Erythroblast (primary cell): ENCODE measurements around the gene KIF5C.
A peak's percentile ranks its signal among the peaks of the same experiment; 100 is the strongest.

Experiments used
- DNase-seq, 2 experiments: peaks; one replicate each; lab custom pipeline; 2025; lab: John Stamatoyannopoulos, UW
- GATA1 ChIP-seq: IDR thresholded peaks from 2 replicates; pipeline ENCODE4 v1.6.1; 2011; ENCODE audit warnings: low read depth, mild to moderate bottlenecking, control low read depth, low read length, moderate library complexity
- POLR2A ChIP-seq: IDR thresholded peaks from 2 replicates; pipeline ENCODE4 v1.6.1; 2011; ENCODE audit warnings: mild to moderate bottlenecking, low read length

Gene KIF5C

DNA sequence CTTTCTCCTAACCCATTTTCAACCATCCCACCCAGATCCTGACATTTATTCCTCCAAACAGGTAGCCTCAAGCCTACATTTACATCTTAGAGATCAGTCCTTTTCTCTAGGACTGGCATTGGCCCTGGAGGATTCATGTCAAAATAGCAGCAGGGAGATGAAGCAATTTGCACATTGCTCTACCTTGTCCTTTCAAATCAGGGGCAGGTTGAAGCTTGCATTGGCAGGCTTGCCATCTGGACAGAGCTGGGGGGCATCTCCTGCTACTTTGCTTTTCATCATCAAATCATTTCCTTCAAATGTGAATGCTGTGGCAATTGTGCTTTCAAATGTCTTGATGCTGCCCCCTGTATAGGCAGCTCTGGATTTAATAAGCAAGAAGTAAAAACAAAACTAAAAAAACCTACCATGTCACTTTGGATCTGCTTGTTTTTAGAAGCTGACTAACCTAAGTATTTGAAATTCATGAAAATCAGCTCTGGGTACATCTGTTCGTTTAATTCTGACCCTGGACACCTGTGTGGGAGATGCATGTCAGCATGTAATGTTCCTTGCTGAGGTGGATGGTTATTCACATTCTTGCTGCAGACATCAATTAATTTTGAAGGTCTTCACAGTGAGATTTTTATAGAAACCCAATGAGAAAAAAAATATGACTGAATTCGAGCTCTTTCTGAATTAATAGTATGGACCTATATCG lies 47.9 kb downstream of the KIF5C start:
- DNase-seq: no peak

DNA sequence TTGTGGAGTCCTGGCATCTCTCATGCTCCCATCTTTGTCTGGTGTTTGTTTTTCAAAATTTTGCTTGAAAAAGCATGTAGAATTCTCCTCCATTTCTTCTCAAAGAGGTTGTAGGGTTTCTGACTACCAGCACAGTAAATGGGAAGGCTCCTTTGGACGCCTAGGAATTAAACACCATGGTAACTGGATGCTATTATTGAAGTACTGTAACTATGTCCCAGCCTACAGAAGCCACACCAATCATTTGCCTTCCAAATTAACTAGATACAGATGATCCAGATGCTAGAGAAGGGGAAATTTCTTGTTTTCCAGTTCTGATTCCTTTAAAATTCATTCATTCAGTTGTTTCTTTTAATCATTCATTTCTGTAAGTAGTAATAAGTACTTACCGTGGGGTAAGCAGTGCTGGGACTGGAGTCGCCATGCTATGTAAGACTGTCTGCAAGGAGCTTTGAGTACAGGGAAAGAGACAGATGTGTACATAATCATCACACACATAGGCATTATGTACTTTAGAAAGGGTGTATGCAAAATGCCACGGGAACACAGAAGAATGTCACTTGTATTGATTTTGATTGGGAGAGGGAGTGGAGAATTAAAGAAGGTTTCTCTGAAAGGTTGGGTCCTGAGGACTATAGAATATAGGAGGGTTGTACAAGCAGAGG lies 49.6 kb downstream of the KIF5C start:
- TF ChIP-seq POLR2A (no peak), GATA1 (no peak)

More for the DNA sequence above, 47.9 kb downstream of the KIF5C start:
- TF ChIP-seq GATA1: no peak
- TF ChIP-seq POLR2A: no peak

DNA sequence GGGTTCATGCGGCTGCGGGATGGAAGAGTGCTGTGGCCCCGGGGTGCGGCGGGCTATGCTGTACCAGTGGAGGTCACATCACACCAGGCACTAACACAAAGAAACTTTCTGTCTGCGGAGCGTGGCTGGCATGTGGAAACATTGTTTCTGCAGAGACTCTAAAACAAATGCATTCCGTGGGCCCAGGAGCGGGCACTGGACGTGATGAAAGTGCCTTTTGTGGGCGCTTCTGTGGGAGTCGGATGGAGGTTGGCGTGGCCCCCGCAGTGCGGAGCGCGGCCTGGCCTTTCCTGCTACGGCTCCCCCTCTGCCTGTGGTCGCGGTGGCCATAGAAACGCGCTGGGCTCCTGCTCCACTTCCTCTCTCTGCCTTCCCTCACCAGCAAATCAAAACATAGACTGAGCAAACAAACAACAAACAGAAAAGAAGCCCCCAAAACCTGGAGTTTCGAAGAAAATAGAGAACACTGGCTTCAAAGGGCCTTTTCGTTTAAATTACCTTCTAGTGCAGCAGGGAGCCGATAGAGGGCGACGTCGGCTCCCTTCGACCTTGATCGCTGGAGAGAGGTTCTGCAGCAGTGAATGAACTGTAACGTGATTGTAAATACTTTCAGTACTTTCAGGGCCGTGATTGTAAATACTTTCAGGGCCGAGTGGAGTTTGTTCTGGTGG lies 51.4 kb downstream of the KIF5C start:
- no peak for TF ChIP-seq POLR2A
- TF ChIP-seq GATA1: no peak
- DNase-seq: peak; percentile 35 to 50

More for the DNA sequence above, 49.6 kb downstream of the KIF5C start:
- no peak for DNase-seq

DNA sequence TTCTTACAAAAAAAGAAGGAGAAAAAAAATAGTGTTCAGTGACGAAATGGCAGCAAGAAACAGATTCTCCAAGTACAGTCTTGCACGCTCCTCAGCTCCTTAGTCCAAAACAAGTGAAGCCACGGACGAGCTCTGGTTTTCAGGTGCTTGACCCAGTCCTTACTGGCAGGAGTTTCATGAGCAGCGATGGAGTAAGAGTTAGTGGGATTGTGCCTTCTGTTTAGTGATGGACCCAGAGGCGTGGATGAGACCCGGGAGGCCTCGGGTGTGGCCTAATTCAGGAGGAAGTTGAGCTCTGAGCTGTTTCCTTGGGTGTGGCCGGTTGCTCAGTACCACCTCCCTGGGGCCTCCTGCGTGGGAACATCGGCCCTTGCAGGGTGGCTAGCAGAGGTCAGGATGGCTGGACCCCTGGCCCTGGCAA lies 52.0 kb downstream of the KIF5C start:
- DNase-seq: no peak
- TF ChIP-seq POLR2A: no peak
- TF ChIP-seq GATA1: no peak

DNA sequence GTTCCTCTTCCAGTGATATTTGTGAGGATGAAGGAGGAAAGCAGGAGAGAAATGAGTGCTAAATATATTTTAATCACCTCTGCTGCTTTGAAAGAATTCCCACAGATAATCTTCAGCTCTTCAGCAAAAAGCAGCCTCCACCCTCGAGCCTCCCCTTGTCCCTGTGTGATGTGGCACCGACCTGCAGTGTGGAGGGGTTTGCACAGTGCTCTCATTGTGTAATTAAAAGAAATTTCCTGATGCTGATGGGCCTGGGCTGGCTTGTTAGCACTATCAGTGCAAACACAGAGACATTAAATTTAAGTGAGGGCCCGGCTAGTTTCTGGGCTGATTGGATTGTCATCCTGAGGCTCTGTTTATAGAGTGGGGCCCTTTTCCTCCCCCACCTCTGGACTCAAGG lies 53.4 kb downstream of the KIF5C start:
- no peak for DNase-seq
- TF ChIP-seq GATA1: no peak

DNA sequence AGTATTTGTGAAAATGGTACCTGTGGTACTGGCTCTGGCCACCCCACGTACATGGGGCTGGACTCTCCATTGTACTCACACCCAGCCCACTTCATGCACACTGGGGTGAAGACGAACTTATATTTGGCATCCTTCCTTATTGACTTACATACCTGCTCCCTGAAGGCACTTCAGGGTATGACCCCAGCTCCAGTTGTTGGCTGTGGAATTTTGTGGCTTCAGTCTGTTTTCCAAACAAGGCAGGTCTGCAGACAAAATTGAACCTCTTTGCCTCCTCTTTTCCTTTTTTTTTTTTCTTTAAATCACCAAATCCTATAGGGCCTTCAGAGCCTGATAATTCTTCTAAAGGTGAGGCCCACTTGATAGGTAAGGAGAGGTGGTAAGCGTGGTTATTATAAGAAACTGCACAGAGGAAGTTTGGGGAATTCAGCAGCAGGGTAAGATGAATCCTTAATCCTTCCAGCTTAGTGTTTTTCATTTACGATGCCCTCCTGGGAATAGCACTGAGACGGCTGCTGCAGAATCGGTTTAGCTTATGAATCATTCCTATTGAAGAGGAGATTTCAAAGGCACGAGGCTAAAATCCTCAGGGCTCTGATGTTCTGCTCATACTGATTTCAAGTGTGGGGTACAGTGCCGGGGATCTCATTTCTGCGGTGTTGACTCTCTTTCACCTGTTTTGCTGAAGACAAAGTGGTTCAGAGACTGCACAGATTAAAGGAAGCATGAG lies 55.2 kb downstream of the KIF5C start:
- TF ChIP-seq POLR2A (no peak), GATA1 (no peak)
- no peak for DNase-seq

DNA sequence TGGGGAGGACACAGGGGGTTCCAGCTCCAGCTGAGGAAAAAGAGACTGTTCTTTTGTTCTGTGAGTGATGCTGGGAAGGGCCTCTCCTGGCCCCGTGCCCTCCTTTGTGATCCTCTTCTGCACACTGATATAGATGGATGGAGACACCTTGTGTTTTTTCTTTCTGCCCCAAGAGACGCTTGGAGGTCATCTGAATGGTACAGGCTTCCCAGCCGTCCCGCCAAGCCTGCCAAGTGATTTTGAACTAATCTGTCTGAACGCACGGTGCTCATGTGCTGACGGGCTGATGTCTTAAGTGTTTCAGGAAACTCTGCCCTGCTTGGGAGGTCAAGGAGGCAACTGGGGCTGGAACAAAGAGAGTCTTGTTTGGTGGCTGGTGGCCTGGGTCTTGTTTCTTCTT lies 57.5 kb downstream of the KIF5C start:
- no peak for DNase-seq

DNA sequence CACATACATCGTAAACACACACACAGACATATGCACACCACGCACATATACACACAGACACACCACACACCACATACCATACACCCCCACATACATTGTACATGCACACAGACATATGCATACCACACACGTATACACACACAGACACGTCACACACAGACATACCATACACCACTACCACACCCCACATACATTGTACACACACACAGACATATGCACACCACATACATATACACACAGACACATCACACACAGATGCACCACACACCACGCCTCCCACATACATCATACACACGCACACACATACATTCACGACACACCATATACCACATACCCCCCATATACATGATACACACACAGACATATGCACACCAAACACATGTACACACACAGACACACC lies 58.4 kb downstream of the KIF5C start:
- DNase-seq: no peak

More for the DNA sequence above, 57.5 kb downstream of the KIF5C start:
- no peak for TF ChIP-seq POLR2A
- TF ChIP-seq GATA1: no peak

DNA sequence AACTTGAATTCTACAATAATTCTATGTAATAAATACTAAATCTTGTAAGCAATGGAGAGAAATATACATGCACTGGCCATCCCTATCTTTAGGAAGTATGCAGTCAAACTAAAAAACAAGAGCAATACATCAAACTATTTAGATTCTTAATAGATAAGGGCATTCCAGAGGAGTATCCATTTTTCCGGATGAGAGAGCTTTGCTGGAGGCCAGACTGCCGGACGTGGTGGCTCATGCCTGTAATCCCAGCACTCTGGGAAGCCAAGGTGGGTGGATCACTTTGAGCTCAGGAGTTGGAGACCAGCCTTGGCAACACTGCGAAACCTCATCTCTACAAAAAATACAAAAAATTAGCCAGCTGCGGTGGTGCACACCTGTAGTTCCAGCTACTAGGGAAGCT lies 60.8 kb downstream of the KIF5C start:
- DNase-seq: no peak
- TF ChIP-seq GATA1: no peak
- TF ChIP-seq POLR2A: no peak

More for the DNA sequence above, 58.4 kb downstream of the KIF5C start:
- TF ChIP-seq POLR2A: no peak

DNA sequence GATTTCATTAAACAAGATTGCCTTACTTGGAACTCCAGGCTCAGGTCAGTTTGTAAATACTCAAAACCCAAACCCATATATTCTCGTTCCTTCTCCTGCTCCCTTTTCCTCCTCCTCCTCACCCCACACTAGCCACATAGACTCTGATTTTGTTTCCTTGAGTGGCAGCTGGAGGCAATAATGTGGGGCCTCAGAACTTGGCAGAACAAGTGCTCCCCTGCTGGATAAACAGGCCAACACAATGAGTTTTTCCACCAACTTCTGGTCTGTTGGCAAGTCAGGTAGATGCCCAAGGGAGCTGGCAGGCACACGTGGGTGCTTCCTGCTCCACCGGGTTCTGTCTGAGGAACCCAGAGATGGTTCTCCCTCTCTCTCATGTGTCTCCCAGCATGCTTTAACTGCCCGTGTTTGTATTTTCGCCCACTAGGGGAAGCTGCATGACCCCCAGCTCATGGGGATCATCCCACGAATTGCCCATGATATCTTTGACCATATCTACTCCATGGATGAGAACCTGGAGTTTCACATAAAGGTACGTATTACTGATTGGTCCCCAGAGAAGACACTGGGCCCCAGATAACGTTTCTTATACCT lies 61.9 kb downstream of the KIF5C start:
- no peak for TF ChIP-seq GATA1
- TF ChIP-seq POLR2A: no peak
- no peak for DNase-seq

DNA sequence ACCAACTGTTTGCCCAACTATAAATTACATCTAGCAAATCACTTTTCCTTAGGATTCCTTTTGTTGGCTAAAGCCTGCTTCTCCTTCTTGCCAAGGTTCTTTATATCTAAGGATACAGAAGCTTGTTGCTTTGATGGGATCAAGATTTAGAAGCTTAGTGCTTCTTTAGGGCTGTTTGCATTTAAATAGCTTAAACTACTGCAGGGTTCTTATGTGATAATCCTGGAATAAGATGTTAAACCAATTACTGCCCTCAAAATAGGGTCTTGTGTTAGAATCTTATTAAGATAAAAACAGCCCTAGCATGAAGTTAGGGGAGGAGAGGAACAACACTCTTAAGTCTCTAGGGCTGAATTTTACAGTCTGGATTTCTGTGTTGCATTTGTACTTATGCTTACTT lies 64.2 kb downstream of the KIF5C start:
- TF ChIP-seq GATA1 (no peak), POLR2A (no peak)
- DNase-seq: no peak

DNA sequence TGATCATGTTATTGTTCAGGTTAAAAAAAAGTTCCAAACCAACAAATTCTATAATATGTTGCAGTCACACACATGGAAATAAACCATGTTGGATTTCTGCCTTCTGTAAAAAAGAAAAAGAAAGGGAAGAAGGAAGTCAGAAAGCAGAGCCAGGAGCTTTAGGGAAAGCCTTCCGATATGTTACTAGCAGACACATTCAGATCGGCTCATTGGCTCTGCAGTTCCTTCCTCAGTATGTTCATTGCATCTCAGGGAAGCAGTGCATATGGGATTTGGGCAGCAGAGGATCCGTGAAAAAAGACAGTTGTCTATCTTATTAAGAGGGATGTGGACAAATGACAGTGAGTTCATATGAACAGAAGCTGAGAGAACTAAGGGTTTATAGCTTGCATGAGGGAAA lies 68.1 kb downstream of the KIF5C start:
- TF ChIP-seq GATA1 (no peak), POLR2A (no peak)
- DNase-seq: no peak

DNA sequence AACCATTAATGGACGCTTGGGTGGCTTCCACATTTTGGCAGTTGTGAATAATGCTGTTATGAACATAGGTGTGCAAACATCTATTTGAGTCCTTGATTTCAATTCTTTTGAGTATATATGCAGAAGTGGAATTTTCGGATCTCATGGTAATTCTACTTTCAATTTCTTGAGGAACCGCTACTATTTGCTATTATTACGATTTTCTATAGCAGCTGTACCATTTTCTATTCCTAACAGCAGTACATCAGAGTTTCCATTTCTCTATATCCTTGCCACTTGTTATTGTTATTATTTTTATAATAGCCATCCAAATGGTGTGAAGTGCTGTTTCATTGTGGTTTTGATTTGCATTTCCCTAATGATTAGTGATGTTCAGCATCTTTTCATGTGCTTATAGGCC lies 69.5 kb downstream of the KIF5C start:
- DNase-seq: no peak
- TF ChIP-seq POLR2A (no peak), GATA1 (no peak)
